Neural cell (in vitro differentiated cells): ENCODE results near the gene OPN4. TPM values are rescaled to one million over a fixed set of nuclear protein-coding genes. Genes with fewer than 3 reads are reported as not detected.

Source experiments
- H2AFZ ChIP-seq: fragments of 200-600, 300-800 bp; sonication (generic), shearing (Covaris generic); 2 replicates; pipeline ENCODE4 v1.6.0; 2014; ENCODE audit warnings: low read depth, mild to moderate bottlenecking, antibody characterized with exemption, low read length, moderate library complexity
- H3F3A ChIP-seq: fragments of 200-600 bp; shearing (Covaris generic); 2 replicates; pipeline ENCODE4 v1.6.1; 2016; ENCODE audit warnings: mild to moderate bottlenecking, moderate library complexity, mixed read lengths, antibody characterized with exemption, low read length; ENCODE audit not compliant: insufficient read depth, poor library complexity, severe bottlenecking
- H3K27ac ChIP-seq: fragments of 200-600, 300-800 bp; sonication (generic), shearing (Covaris generic); 2 replicates; pipeline ENCODE4 v1.5.1; 2014; ENCODE audit warnings: mild to moderate bottlenecking, low read length, moderate library complexity
- H3K27me3 ChIP-seq: fragments of 300-800, 200-600 bp; sonication (generic), shearing (Covaris generic); 2 replicates; pipeline ENCODE4 v1.6.0; 2014; ENCODE audit warnings: mild to moderate bottlenecking, low read depth, low read length, moderate library complexity; ENCODE audit not compliant: insufficient read depth
- H3K36me3 ChIP-seq: fragments of 300-800, 200-600 bp; sonication (generic), shearing (Covaris generic); 2 replicates; pipeline ENCODE4 v1.5.1; 2014; ENCODE audit warnings: mild to moderate bottlenecking, antibody characterized with exemption, low read length, moderate library complexity; ENCODE audit not compliant: insufficient read depth
- H3K4me2 ChIP-seq: fragments of 300-800, 200-600 bp; sonication (generic), shearing (Covaris generic); 2 replicates; pipeline ENCODE4 v1.6.0; 2014; ENCODE audit warnings: mild to moderate bottlenecking, low read length
- H3K4me3 ChIP-seq: fragments of 300-800, 200-600 bp; sonication (generic), shearing (Covaris generic); 2 replicates; pipeline ENCODE4 v1.5.1; 2014; ENCODE audit warnings: mild to moderate bottlenecking, low read length, moderate library complexity
- H3K79me2 ChIP-seq: fragments of 200-600 bp; shearing (Covaris generic); replicated peaks from 2 replicates; pipeline ENCODE4 v1.6.0; 2014; ENCODE audit warnings: mild to moderate bottlenecking, low read length, moderate library complexity; ENCODE audit not compliant: insufficient read depth
- H3K9ac ChIP-seq: fragments of 300-800, 200-600 bp; sonication (generic), shearing (Covaris generic); 2 replicates; pipeline ENCODE4 v1.6.1; 2016; ENCODE audit warnings: mild to moderate bottlenecking, low read length, mixed read lengths
- H3K9me2 ChIP-seq: fragments of 200-600 bp; shearing (Covaris generic); 2 replicates; pipeline ENCODE4 v1.6.1; 2016; ENCODE audit warnings: mild to moderate bottlenecking, low read length, mixed read lengths; ENCODE audit not compliant: insufficient read depth
- H3K9me3 ChIP-seq: fragments of 200-600, 300-800 bp; sonication (generic), shearing (Covaris generic); 2 replicates; pipeline ENCODE4 v1.6.1; 2016; ENCODE audit warnings: mild to moderate bottlenecking, mixed run types, low read length, moderate library complexity, mixed read lengths
- H4K20me1 ChIP-seq: fragments of 200-600 bp; shearing (Covaris generic); 2 replicates; pipeline ENCODE4 v1.6.1; 2016; ENCODE audit warnings: mild to moderate bottlenecking, mixed run types; ENCODE audit not compliant: insufficient read depth
- CTCF ChIP-seq: fragments of 450-650 bp; IDR thresholded peaks from 2 replicates; pipeline ENCODE4 v1.5.1; 2014; ENCODE audit warnings: antibody characterized with exemption, mild to moderate bottlenecking, moderate library complexity; ENCODE audit not compliant: poor library complexity, severe bottlenecking
- EP300 ChIP-seq: fragments of 450-650 bp; conservative IDR thresholded peaks from 2 replicates; pipeline ENCODE4 v1.6.1; 2014; ENCODE audit warnings: antibody characterized with exemption, mild to moderate bottlenecking, moderate library complexity; ENCODE audit not compliant: poor library complexity, severe bottlenecking
- EZH2 ChIP-seq: fragments of 200-600, 300-800 bp; shearing (Covaris generic), sonication (generic); IDR thresholded peaks from 2 replicates; pipeline ENCODE4 v1.6.1; 2014; ENCODE audit warnings: antibody characterized with exemption, low read length, borderline replicate concordance, mild to moderate bottlenecking; ENCODE audit not compliant: insufficient read depth, poor library complexity, severe bottlenecking
- MXI1 ChIP-seq: fragments of 450-650 bp; conservative IDR thresholded peaks from 2 replicates; pipeline ENCODE4 v1.6.1; 2014; ENCODE audit warnings: antibody characterized with exemption, mild to moderate bottlenecking; ENCODE audit not compliant: poor library complexity, severe bottlenecking
- POLR2AphosphoS5 ChIP-seq: IDR thresholded peaks from 2 replicates; pipeline ENCODE4 v1.6.1; 2012
- RAD21 ChIP-seq: fragments of 450-650 bp; conservative IDR thresholded peaks from 2 replicates; pipeline ENCODE4 v1.6.1; 2014; ENCODE audit warnings: antibody characterized with exemption, mild to moderate bottlenecking, moderate library complexity
- REST ChIP-seq: IDR thresholded peaks from 2 replicates; pipeline ENCODE4 v1.6.1; 2012; ENCODE audit warnings: borderline replicate concordance
- SMC3 ChIP-seq: fragments of 450-650 bp; conservative IDR thresholded peaks from 2 replicates; pipeline ENCODE4 v1.6.1; 2014; ENCODE audit warnings: antibody characterized with exemption, mild to moderate bottlenecking, moderate library complexity; ENCODE audit not compliant: poor library complexity
- TAF1 ChIP-seq: IDR thresholded peaks from 2 replicates; pipeline ENCODE4 v1.6.1; 2012; ENCODE audit warnings: low read depth
- polyA plus RNA-seq: library from polyadenylated mRNA; depleted of rRNA; stranded (reverse); fragments of >200 nt; gene quantifications from 2 replicates; pipeline ENCODE4 v1.2.3, GENCODE V29; 2014

The OPN4 gene
- polyA plus RNA-seq, 1 donor from 2014 or later: not detected

DNA sequence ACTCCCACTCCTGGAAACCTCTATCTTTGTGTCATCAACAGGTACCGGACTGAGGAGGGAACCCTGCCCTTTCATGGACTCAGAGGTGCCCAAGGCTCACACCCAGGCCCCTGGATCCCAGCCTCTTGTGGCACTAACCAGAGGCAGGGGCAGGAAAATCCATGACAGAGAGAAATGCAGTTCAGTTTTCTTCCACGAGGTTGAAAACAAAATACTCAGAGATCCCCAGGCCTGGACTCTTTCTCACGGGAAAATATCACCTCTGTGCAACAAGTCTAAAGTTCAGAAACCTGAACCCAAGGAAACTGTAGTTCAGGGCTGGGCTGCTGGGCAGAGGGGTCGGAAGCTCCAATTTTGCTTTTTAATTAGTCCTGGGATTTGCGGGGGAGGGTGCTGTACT is 21.4 kb upstream of the OPN4 start:
- H2AFZ ChIP-seq: no peak overlapping the region
- peaks cover 12% of the 10 kb centered on the region for H3K27me3 ChIP-seq

GRCh38 chr10:86635402-86635801 is 18.9 kb upstream of the OPN4 start:
- no peak overlapping the region for H3K4me3 ChIP-seq
- H3K79me2 ChIP-seq: no peaks in the 10 kb centered on the region
- H4K20me1 ChIP-seq: no peaks in the 10 kb centered on the region
- no peak overlapping the region for H3K27ac ChIP-seq
- no peak overlapping the region for H3K4me2 ChIP-seq
- no peaks in the 10 kb centered on the region for H3K9me3 ChIP-seq
- H3K27me3 ChIP-seq: peaks cover 12% of the 10 kb centered on the region
- no peaks in the 10 kb centered on the region for H3K36me3 ChIP-seq
- no peak overlapping the region for H3K9ac ChIP-seq
- H3K9me2 ChIP-seq: no peaks in the 10 kb centered on the region
- TF ChIP-seq RAD21 (no peak), EZH2 (no peak), CTCF (no peak), EP300 (no peak)
- H3F3A ChIP-seq: no peaks in the 10 kb centered on the region
- no peak overlapping the region for H2AFZ ChIP-seq

More for the DNA sequence above, 21.4 kb upstream of the OPN4 start:
- H4K20me1 ChIP-seq: no peaks in the 10 kb centered on the region
- H3K4me2 ChIP-seq: no peak overlapping the region
- H3F3A ChIP-seq: no peaks in the 10 kb centered on the region
- no peak overlapping the region for H3K27ac ChIP-seq
- H3K9me2 ChIP-seq: no peaks in the 10 kb centered on the region
- TF ChIP-seq POLR2AphosphoS5: no peak
- no peak for TF ChIP-seq EZH2
- TF ChIP-seq EP300: no peak
- TF ChIP-seq RAD21: no peak
- no peak for TF ChIP-seq SMC3
- no peak for TF ChIP-seq REST
- no peak for TF ChIP-seq TAF1
- no peaks in the 10 kb centered on the region for H3K79me2 ChIP-seq
- no peak overlapping the region for H3K9ac ChIP-seq
- H3K36me3 ChIP-seq: no peaks in the 10 kb centered on the region
- H3K9me3 ChIP-seq: no peaks in the 10 kb centered on the region
- H3K4me3 ChIP-seq: no peak overlapping the region

GRCh38 chr10:86636311-86636710 is 18.0 kb upstream of the OPN4 start:
- Histone ChIP-seq H3K27ac (no peak overlapping the region), H3K4me2 (no peak overlapping the region), H3K9ac (no peak overlapping the region), H3K27me3 (peaks cover 12% of the 10 kb centered on the region), H3K9me3 (no peaks in the 10 kb centered on the region), H3K9me2 (no peaks in the 10 kb centered on the region), H2AFZ (no peak overlapping the region), H3K36me3 (no peaks in the 10 kb centered on the region), H3K4me3 (no peak overlapping the region), H3K79me2 (no peaks in the 10 kb centered on the region), H3F3A (no peaks in the 10 kb centered on the region), H4K20me1 (no peaks in the 10 kb centered on the region)
- TF ChIP-seq EZH2 (no peak), RAD21 (no peak), MXI1 (no peak), REST (no peak), POLR2AphosphoS5 (no peak), TAF1 (no peak), CTCF (no peak), SMC3 (no peak), EP300 (no peak)
